OCI-LY3 (cell line): Measurements from ENCODE around the gene OCEL1.

ENCODE experiments used
- H2AFZ ChIP-seq: fragments of 200-600, 300-600 bp; shearing (Covaris generic); 2 replicates; pipeline ENCODE4 v1.6.0; 2014; ENCODE audit warnings: antibody characterized with exemption, low read depth, low read length
- H3K27ac ChIP-seq: fragments of 200-600, 300-600 bp; sonication (generic); 2 replicates; pipeline ENCODE4 v1.5.1; 2014; ENCODE audit warnings: mild to moderate bottlenecking, low read length, moderate library complexity, mixed read lengths
- H3K27me3 ChIP-seq: fragments of 200-600, 300-600 bp; sonication (generic); 2 replicates; pipeline ENCODE4 v1.6.1; 2014; ENCODE audit warnings: low read depth, low read length, mixed read lengths
- H3K36me3 ChIP-seq: fragments of 200-600, 300-600 bp; sonication (generic); replicated peaks from 2 replicates; pipeline ENCODE3; 2014; ENCODE audit warnings: low read depth, low read length, mixed read lengths
- H3K4me1 ChIP-seq: fragments of 300-600, 200-600 bp; sonication (generic); 2 replicates; pipeline ENCODE4 v1.6.1; 2014; ENCODE audit warnings: low read length, mixed read lengths
- H3K4me2 ChIP-seq: fragments of 200-600, 300-600 bp; sonication (generic); 2 replicates; pipeline ENCODE4 v1.6.1; 2014; ENCODE audit warnings: low read length, mixed read lengths
- H3K4me3 ChIP-seq: fragments of 300-600, 200-600 bp; sonication (generic); 2 replicates; pipeline ENCODE4 v1.5.1; 2014; ENCODE audit warnings: antibody characterized with exemption, mild to moderate bottlenecking, low read length, moderate library complexity
- H3K79me2 ChIP-seq: fragments of 300-600, 200-600 bp; shearing (Covaris generic); 2 replicates; pipeline ENCODE4 v1.6.1; 2014; ENCODE audit warnings: mild to moderate bottlenecking, low read length, mixed read lengths
- H3K9ac ChIP-seq: fragments of 300-600, 200-600 bp; shearing (Covaris generic); 2 replicates; pipeline ENCODE4 v1.6.0; 2014; ENCODE audit warnings: mild to moderate bottlenecking, low read length, moderate library complexity
- H3K9me3 ChIP-seq: fragments of 200-600, 300-600 bp; shearing (Covaris generic); 2 replicates; pipeline ENCODE4 v1.6.1; 2014; ENCODE audit warnings: low read length, mixed read lengths; ENCODE audit not compliant: insufficient read depth
- H4K20me1 ChIP-seq: fragments of 200-600, 300-600 bp; sonication (generic); 2 replicates; pipeline ENCODE4 v1.6.1; 2016; ENCODE audit warnings: low read length, mixed read lengths; ENCODE audit not compliant: insufficient read depth
- EZH2phosphoT487 ChIP-seq: fragments of 200-600 bp; shearing (Covaris generic); IDR thresholded peaks from 2 replicates; pipeline ENCODE4 v1.6.1; 2018; ENCODE audit warnings: antibody characterized with exemption, mixed run types, low read depth
- TF ChIP-seq, protein P1 (sequence below): fragments of 200-600, 300-600 bp; sonication (generic); IDR thresholded peaks from 2 replicates; pipeline ENCODE4 v1.5.1; 2014; ENCODE audit warnings: antibody characterized with exemption, low read length, low read depth

Gene OCEL1

DNA sequence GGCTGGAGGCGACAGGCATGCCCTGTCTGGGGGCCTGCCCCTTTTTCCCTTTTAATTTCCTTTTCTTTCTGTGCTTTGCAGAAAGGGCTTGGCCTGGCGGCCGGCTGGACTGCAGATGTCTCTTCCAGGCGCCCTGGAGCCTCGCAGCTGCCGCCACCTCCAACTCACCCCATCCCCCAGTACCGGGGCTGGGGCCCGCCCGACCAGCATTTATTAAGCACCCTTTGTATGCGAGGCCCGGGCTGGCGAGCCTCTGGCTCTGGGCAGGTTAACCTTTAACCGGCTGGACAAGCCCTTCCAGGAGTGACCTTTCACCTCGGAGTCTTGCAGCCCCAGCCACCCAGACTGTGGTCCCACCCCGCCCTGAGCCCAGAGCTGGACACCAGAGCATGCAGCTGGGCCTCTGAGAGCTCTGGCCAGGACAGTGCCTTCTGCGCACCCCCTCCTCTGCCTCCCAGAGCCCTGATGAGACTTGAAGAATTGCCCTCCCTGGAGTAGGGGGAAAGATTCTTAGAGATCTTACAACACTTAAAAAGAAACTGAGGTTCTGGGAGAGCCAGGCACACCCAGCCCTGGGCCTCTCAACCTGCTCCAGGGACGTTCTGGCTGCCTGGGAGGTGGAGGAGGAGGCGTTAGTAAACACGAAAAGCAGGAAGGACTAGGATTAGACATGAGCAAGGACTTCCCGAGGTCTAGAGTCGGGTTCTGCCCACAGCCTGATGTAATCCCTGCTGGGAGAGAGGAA lies 20.8 kb downstream of the OCEL1 start:
- Histone ChIP-seq H3K4me2 (peak overlapping the region; percentile 90), H3K9me3 (no peaks in the 10 kb centered on the region), H3K27ac (peak overlapping the region; percentile 72), H2AFZ (peak overlapping the region; percentile 71), H3K4me1 (peaks cover 18% of the 10 kb centered on the region), H3K27me3 (peaks cover 4% of the 10 kb centered on the region; the same call in 1 of the 2 replicates), H3K79me2 (peaks cover 27% of the 10 kb centered on the region; the same call in 1 of the 2 replicates), H3K36me3 (no peaks in the 10 kb centered on the region), H4K20me1 (peaks cover 9% of the 10 kb centered on the region; the same call in 1 of the 2 replicates), H3K4me3 (peak overlapping the region; percentile 84), H3K9ac (peak overlapping the region; percentile 93)
- no peak for TF ChIP-seq EZH2phosphoT487
- TF ChIP-seq, protein P1, sequence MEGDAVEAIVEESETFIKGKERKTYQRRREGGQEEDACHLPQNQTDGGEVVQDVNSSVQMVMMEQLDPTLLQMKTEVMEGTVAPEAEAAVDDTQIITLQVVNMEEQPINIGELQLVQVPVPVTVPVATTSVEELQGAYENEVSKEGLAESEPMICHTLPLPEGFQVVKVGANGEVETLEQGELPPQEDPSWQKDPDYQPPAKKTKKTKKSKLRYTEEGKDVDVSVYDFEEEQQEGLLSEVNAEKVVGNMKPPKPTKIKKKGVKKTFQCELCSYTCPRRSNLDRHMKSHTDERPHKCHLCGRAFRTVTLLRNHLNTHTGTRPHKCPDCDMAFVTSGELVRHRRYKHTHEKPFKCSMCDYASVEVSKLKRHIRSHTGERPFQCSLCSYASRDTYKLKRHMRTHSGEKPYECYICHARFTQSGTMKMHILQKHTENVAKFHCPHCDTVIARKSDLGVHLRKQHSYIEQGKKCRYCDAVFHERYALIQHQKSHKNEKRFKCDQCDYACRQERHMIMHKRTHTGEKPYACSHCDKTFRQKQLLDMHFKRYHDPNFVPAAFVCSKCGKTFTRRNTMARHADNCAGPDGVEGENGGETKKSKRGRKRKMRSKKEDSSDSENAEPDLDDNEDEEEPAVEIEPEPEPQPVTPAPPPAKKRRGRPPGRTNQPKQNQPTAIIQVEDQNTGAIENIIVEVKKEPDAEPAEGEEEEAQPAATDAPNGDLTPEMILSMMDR, result no peak

DNA sequence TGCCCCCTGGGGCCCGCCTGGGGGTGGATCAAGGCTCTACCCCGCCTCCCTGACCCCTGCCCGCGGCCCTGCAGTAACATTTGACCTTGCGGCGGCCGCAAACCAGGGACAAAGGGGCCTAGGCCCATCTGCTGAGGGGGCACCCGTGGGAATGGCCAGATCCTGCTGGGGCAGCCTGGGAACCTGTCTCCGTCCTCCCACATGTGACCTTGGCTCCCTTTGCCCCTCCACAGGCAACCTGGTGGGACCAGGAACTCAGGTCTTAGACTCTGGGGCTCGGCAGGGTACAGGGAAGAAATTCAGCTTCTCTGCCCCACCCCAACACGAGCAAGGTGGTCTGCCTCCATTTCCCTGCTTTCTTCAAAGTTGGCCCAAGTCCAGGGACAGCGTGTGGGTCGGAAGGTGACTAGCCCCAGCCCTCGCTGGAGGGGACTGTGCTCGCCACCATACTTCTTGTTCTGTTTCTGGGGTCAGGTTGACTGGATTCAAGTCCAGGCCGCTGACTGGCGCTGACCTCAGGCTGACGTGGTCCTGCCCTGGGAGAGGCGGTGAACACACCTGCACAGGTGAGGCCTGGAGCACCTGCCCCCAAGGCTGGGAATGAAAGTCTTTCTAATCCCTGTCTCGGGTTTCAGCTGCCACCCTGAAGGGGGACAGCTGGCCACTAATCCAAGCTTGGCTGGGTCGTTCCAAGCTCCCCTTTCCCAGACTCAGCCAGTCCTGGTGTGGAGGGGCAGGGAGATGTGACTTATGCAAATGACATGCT lies 22.2 kb downstream of the OCEL1 start:
- H3K9ac ChIP-seq, result no peak overlapping the region
- no peak overlapping the region for H3K4me3 ChIP-seq
- no peak overlapping the region for H3K4me2 ChIP-seq

DNA sequence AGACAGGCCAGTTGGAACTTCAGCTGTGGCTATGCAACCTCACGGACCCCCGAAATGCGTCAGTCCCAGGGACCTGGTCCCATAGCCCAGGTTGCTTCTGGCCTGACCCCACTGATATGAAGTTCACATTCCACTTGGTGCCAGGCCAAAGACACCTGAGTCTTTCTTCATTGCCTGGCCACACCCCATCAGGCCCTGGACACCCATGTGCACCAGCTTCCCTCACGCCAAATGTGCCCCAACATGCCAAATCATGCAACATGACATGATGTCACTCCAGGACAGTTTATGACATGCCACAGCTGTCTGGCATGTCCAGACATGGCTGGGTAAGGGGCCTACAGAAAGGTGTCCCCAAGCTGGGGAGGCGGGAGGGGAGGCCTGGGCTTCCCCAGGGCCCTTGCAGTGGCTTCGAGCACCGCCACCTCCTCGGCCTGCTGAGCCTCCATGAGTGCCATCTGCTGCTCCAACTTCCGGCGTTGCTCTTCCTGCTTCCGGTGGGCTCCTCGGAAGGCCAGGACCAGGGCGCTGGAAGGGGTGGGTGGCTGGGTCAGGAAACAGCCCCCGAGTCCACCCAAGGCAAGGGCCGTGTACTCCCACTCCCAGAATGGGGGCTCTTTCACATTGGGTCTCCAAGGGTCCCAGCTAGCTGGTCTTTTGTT lies 24.0 kb downstream of the OCEL1 start:
- Histone ChIP-seq H3K79me2 (peaks cover 3% of the 10 kb centered on the region; the same call in 1 of the 2 replicates), H3K9ac (no peak overlapping the region), H3K9me3 (no peaks in the 10 kb centered on the region), H3K4me3 (no peak overlapping the region), H3K27ac (no peak overlapping the region), H2AFZ (no peak overlapping the region), H4K20me1 (no peaks in the 10 kb centered on the region), H3K4me2 (no peak overlapping the region), H3K27me3 (peaks cover 4% of the 10 kb centered on the region; the same call in 1 of the 2 replicates), H3K4me1 (peaks cover 8% of the 10 kb centered on the region), H3K36me3 (no peaks in the 10 kb centered on the region)
- TF ChIP-seq, protein P1, result no peak

More for the DNA sequence above, 22.2 kb downstream of the OCEL1 start:
- Histone ChIP-seq H3K4me1 (peaks cover 18% of the 10 kb centered on the region), H3K27ac (no peak overlapping the region), H3K36me3 (no peaks in the 10 kb centered on the region), H3K9me3 (no peaks in the 10 kb centered on the region), H3K27me3 (peaks cover 4% of the 10 kb centered on the region; the same call in 1 of the 2 replicates), H3K79me2 (peaks cover 20% of the 10 kb centered on the region; the same call in 1 of the 2 replicates), H4K20me1 (peaks cover 2% of the 10 kb centered on the region; the same call in 1 of the 2 replicates), H2AFZ (no peak overlapping the region)
- TF ChIP-seq, protein P1, result no peak
- no peak for TF ChIP-seq EZH2phosphoT487

DNA sequence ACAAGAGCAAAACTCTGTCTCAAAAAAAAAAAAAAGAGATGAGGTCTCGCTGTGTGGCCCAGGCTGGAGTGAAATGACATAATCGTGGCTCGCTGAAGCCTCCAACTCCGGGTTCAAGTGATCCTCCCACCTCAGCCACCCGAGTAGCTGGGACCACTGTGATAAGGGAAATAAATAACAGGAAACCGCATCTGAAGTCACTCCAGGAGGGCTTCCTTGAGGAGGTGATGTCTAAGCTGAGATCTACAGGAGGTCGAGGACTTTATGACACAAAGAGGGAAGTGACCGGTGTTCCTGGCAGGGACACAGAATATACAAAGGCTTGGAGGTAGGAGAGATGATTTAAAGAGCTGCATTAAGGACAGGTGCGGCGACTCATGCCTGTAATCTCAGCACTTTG lies 28.6 kb downstream of the OCEL1 start:
- H3K27me3 ChIP-seq, result no peaks in the 10 kb centered on the region
- no peak overlapping the region for H3K9ac ChIP-seq
- no peaks in the 10 kb centered on the region for H3K36me3 ChIP-seq
- no peaks in the 10 kb centered on the region for H3K79me2 ChIP-seq
- no peaks in the 10 kb centered on the region for H4K20me1 ChIP-seq
- H3K4me2 ChIP-seq, result no peak overlapping the region
- no peak overlapping the region for H3K27ac ChIP-seq
- TF ChIP-seq EZH2phosphoT487, result no peak
- TF ChIP-seq, protein P1, result no peak
- H3K9me3 ChIP-seq, result no peaks in the 10 kb centered on the region
- H2AFZ ChIP-seq, result no peak overlapping the region
- no peak overlapping the region for H3K4me3 ChIP-seq
- no peaks in the 10 kb centered on the region for H3K4me1 ChIP-seq
